Hindlimb muscle (tissue), 1 donor: ENCODE results near the gene IMP3. TPM values are rescaled to one million over a fixed set of nuclear protein-coding genes. Genes with fewer than 3 reads are reported as not detected.
"Not testable (repeated sequence)": the region's sequence is repeated elsewhere in the genome, so short reads cannot be mapped to it uniquely, and the experiment has no call there.

ENCODE experiments used
- DNase-seq: peaks from one replicate; pipeline ENCODE4 v3.0.0-alpha.2; 2013
- polyA plus RNA-seq: library from polyadenylated mRNA; unstranded; fragments of 120-200 nt; gene quantifications from one replicate; pipeline ENCODE4 v1.2.1, GENCODE V29; 2013; ENCODE audit not compliant: insufficient read length

IMP3 gene
- 30.3 TPM for polyA plus RNA-seq

DNA sequence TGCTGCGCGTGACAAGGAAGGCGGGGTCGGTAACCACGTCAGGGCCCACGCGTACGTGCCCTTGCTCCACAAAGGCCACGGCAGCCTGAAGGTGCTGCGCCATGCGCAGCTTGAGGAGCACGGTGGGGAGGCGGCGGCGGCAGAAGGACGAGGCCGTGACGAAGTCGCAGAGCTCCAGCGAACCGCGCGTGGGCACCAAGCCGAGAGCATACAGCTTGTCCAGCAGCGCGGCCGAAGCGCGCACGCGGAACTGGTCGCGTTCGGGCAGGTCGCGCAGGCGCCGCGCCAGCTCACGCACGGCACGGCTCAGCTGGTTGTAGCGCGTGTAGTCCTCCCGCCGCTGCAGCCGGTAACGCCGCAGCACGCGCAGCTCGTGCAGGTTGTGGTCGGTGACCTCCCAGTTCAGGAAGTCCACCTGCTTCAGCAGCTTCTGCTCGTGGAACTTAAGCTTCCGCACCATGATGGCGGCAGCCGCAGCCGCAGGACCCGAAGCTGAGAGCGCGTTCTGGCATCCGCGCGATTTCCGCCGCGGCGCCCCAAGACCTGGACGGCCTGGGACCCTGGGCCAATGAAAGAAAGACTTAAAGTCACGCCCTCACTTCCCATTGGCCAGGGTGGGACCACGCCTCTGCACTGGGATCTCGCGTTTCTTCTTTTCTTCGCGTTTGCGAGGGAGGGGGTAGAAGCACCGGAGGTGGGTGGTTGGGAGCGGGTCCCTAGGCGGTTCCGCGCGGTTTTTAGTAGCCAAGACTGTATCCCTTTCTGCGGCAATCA is at the start of gene IMP3:
IMP3 (minus strand) TSS at position 516 of the 774 bp plus-strand sequence; CDS start at position 460, 56 bp downstream.
- peak; percentile 97 for DNase-seq

DNA sequence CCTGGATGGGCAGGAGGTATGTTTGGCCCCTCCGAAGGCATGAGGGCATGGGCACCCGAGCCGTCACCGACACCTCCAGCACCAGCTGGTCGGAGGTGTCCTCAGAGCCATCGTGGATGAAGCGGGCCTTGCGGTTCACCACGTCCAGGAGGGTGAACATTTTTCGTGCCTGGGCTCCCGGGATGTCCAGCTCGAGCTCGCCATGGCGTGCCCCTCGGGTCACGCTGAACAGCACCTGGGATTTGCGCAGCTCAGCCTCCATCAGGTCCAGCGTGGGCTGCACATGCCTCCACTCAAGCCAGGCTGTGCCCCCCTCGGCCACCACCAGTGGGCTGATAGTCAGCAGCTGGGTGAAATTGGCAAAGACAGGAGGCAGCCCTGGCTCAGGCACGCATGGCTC is 49.4 kb upstream of the IMP3 start:
- not testable (repeated sequence) for DNase-seq

DNA sequence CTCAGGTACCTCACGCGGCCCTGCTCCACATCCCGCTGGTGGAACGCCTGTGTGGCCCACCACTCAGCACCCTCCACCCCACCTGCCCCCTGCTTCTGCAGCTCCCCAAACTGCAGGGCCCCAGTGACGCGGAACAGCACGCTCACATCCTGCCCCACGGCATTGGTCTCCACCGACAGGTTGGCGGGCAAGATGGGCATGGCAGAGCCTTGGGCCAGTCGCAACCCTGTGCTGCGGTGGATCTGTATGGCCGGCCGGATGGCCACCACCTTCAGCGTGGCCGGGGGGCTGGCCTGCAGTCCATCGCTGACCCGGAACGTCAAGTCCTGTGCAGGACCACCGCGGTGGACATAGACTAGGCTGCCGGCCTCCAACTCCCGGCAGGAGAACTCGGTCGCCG is 48.8 kb upstream of the IMP3 start:
- no peak for DNase-seq

DNA sequence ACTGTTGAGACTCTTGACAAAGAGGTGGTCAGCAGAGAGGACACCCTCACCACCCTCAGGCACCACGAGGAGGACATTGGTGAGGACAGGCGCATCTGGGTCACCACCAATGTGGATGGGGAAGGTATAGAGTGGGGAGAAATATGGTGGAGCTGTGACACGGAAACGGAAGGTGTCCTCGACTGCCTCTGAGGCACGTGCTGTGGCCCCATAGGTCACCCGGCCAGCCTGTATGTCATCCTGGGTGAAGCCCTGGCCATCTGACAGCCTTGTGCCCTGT is 48.2 kb upstream of the IMP3 start:
- DNase-seq, result no peak

GRCh38 chr15:75687486-75688277 is 47.7 kb upstream of the IMP3 start:
- no peak for DNase-seq

DNA sequence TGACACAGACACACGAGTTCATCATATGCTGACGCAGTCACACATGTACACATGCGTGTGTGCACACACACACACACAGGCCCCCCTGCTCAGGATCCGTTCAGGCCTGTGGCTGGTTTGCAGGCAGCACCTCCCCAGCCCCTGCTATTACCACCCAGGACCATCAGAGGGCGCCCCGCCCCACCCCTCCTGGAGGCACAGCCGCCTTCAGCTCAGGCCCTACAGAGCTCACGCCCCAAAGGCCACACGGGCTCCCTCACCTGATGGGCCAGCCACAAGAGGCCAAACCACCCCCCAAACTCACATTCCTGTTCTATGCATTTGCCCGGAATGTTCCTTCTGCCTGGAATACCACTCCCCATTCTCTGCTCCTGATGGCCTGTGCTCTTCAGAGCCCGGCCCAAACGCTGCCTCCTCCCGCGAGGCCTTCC is 46.2 kb upstream of the IMP3 start:
- DNase-seq, result peak; percentile 70

- DNase-seq, result no peak
These were observed 45.2 kb upstream of the IMP3 start for GRCh38 chr15:75685195-75685594.

DNA sequence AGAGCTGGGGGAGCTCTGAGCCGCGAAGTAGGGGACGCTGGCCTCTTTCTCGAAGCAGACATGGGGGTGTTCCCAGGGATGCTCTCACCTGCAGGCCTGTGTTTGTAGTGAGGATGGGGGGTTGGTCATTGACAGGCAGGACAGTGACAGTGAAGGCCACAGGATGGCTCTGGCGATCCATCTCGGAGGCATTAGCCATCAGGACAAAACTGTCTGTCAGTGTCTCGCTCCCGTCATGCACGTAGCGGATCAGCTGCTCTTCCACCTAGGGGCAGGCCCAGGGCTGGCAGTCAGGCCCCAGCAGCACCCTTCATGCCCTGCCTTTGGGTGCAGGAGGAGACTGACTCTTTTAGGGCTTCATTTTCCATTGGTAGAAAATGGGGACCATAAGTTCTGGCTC is 44.6 kb upstream of the IMP3 start:
- DNase-seq, result no peak

GRCh38 chr15:75683646-75684312 is 43.8 kb upstream of the IMP3 start:
- peak; percentile 61 for DNase-seq

- DNase-seq, result no peak
These were observed 42.4 kb upstream of the IMP3 start for GRCh38 chr15:75682181-75683135.

DNA sequence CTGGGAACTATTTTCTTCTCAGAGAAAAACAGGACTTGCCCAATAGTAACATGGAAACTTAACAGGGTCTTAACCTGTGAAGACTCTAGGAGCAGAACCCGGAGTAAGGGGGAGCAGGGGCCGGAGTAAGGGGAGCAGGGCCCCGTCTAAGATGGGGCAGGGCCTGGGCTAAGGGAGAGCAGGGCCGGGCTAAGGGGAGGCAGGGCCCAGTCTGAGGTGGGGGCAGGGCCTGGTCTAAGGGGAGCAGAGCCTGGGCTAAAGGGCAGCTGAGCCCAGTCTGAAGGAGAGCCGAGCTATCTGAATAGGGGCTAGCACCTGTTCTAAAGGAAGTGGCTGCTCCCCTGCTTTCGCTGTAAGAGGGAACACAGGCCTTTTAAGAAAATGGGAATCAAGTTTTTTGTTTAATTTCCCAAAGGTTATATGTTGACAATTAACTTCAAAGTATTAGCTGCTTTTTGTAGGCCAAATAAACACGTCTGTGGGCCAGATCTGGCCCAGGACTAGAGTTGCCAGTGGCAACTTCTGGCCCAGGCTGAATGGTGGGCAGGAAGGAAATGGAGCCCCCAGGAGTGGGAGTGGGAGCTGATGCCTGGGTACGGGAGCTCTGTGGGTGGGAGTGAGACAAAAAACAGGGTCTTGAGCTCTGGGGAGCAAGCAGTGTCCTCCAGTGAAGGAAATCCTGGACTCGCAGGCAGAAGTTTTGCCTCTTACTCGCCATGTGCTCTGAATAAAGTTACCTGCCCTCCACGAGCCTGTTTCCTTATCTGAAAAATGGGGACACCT is 40.2 kb upstream of the IMP3 start:
- DNase-seq, result no peak

- not testable (repeated sequence) for DNase-seq
These were observed 38.3 kb upstream of the IMP3 start for GRCh38 chr15:75678324-75678690.

DNA sequence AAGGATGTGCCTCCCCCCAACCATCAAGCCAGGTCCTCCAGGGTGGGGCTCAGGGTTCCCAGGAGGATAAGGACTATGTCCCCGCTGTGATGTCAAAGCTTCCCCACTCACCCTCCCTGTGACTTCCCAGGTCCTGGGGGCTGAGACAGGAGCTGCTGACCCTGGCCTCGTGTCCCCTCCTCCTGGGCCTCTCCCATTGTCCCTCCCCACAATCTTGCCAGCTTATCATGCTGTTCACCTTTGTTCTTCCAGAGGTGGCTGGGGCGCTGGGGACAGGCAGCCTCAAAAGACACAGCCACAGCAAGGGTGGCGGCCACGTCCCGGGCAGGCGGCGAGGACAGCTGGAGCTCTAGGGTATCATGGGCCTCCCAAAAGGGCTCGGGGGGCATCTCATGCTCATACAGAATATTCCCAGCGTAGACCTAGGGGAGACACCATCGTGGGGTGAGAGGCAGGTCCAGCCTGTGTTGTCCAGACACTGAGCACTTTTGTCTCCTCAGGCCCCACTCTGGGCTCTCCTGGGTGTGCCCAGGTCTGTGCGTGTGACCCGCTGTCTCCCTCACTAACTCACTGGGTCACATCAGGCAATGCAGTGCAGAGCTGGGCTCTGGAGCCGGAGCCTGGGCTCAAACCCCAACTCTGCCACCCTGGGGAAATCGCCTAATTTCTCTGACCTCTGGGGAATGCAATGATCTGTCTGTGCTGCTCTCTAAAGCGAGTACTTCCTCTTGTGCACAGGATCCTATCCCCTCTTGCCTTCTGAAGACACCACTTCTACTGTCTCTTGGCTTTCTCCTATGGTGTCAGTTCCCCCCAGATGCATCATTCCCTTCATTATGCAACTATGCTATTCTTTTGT is 37.7 kb upstream of the IMP3 start:
- no peak for DNase-seq

- no peak for DNase-seq
These were observed 36.9 kb upstream of the IMP3 start for GRCh38 chr15:75676688-75677464.

DNA sequence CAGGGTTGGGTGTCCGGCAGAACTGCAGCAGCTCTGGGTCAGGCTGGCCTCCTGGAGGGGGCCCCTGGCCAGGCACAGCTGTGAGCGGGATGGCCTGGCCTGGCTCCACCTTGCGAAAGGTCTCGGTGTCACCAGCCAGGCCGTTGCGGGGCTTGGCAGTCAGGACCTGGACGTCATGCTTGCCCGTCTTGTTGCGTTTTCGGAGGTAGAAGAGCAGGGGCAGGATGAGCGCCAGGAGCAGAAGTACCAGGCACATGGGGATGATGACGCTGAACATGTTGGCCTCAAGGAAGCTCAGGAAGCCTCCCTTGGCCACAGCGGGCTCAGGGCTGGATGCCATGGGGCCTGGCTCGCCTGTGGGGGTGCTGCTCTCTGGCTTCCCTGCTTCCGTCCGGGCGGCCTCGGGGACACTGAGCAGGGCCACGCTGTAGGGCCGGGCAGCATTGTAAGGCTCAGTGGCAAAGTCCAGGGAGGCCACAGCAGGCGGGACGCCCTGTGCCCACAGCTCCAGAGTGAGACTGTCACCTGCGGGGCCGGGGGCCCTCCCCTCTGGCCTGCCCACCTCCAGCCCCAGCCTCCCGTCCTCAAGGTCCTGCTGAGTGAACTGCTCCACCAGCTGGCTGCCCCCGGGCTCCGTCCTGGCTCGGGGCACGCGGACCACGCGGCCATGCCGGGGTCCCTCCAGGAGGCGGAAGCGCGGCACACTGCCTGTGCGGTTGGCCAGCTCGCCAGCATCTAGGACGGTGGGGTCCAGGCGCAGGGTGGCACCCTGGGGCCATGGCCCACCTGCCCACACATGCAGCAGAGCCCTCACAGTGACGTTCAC is 35.8 kb upstream of the IMP3 start:
- DNase-seq, result no peak

- no peak for DNase-seq
These were observed 34.3 kb upstream of the IMP3 start for GRCh38 chr15:75674366-75674765.

GRCh38 chr15:75673426-75674235 is 33.6 kb upstream of the IMP3 start:
- DNase-seq, result peak; percentile 90
